ENCODE measurements around the gene POLR2L. TPM values are rescaled to one million over a fixed set of nuclear protein-coding genes. Genes with fewer than 3 reads are reported as not detected.

Gene POLR2L
- total and polyA plus RNA-seq, 12 donors: 26.2 to 206 (median 109) TPM

DNA sequence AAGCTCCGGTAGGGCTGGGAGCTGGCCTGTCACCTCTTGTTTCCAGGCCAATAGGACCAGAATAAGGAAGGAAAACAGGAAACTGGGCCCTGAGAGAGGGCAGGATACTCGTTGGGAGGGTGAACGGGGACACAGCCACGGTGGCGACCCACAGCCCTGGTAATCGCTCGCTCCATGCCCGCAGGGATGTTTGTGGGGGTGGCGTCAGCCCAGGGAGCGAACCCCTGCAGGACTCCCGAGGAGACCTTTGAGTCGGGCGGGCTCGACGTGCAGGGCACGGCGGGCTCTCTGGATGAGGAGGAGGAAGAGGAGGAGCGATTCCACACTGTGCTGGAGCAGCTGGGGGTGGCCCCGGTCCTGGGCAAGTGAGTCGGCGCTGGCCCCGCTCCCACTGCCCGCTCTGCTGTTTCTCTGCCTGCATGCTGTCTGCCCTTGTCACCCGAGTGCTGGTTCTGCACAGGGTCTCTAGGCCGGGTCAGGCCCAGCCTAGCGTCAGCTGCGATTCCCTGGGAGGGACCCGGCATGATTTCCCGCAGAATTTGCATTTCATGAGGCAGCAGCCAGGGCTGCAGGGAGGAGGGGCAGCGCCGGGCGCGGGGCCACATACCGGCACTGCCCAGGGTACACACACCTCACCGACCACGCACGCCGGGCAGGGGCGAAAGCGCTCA, 13.0 kb downstream of the POLR2L start:
- H3K27ac ChIP-seq: peak overlapping the region in 3 of 5 donors; percentile 32 to 53 (median 35)
- peak overlapping the region in 2 of 4 donors; percentile 8 to 54 for H3K4me3 ChIP-seq
- H3K36me3 ChIP-seq (replicated peaks in 1 of 2): peaks cover 0 to 9% of the 10 kb centered on the region in 2 donors
- intact Hi-C loops (cut with DNase I): no loop called here
- H3K9me3 ChIP-seq (replicated peaks in 1 of 3): no peaks in the 10 kb centered on the region
- 36 to 53% (median 41%) methylated on average over 8 to 40 of the region's 40 CpGs for WGBS, 4 donors
- no peaks in the 10 kb centered on the region for H3K27me3 ChIP-seq
- peak in 1 of 7 donors; percentile 47 for DNase-seq
- no peak for TF ChIP-seq POLR2A (IDR thresholded peaks at IDR 0.05)
- TF ChIP-seq, protein P1, sequence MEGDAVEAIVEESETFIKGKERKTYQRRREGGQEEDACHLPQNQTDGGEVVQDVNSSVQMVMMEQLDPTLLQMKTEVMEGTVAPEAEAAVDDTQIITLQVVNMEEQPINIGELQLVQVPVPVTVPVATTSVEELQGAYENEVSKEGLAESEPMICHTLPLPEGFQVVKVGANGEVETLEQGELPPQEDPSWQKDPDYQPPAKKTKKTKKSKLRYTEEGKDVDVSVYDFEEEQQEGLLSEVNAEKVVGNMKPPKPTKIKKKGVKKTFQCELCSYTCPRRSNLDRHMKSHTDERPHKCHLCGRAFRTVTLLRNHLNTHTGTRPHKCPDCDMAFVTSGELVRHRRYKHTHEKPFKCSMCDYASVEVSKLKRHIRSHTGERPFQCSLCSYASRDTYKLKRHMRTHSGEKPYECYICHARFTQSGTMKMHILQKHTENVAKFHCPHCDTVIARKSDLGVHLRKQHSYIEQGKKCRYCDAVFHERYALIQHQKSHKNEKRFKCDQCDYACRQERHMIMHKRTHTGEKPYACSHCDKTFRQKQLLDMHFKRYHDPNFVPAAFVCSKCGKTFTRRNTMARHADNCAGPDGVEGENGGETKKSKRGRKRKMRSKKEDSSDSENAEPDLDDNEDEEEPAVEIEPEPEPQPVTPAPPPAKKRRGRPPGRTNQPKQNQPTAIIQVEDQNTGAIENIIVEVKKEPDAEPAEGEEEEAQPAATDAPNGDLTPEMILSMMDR (IDR thresholded peaks at IDR 0.05): no peak
- peaks cover 42 to 73% of the 10 kb centered on the region in 2 donors for H3K4me1 ChIP-seq (replicated peaks in 1 of 2)

DNA sequence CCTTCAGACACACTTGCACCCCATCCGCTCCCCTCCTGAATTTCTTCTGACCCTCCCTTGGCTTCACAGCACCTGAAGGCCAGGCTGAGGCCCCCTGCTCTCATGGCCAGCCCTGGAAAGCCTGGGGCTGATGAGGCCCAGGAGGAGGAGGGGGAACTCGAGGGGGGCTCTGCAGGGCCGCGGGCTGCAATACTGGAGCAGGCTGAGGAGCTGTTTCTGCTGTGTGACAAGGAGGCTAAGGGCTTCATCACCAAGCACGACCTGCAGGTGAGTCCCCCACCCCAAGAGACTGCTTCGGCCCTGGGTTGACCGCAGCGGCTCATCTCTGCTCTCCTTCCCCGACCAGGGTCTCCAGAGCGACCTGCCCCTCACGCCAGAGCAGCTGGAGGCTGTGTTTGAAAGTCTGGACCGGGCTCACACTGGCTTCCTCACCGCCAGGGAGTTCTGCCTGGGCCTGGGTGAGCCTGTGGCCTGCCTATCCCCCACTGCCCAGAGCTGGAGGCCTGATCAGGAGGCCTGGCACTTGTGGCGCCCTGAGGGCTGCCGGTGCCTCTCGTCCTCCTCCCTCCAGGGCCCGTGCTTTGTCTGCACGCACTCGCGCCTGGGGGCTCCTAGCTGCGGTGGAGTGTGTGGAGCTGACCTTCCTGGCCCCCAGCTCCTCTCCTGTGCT, 13.7 kb downstream of the POLR2L start:
- Histone ChIP-seq H3K27ac (peak overlapping the region in 2 of 5 donors; percentile 6 to 35), H3K27me3 (no peaks in the 10 kb centered on the region), H3K9me3 (replicated peaks in 1 of 3) (no peaks in the 10 kb centered on the region), H3K4me1 (replicated peaks in 1 of 2) (peaks cover 36 to 66% of the 10 kb centered on the region in 2 donors), H3K4me3 (no peak overlapping the region), H3K36me3 (replicated peaks in 1 of 2) (peaks cover 0 to 16% of the 10 kb centered on the region in 2 donors)
- intact Hi-C loops (cut with DNase I): no loop called here
- TF ChIP-seq, protein P1 (IDR thresholded peaks at IDR 0.05): no peak
- peak in 1 of 2 donors; percentile 9 for TF ChIP-seq POLR2A (IDR thresholded peaks at IDR 0.05)
- DNase-seq: peak in 1 of 7 donors; percentile 62
- 58 to 76% (median 64%) methylated on average over 2 to 21 of the region's 21 CpGs for WGBS, 4 donors

DNA sequence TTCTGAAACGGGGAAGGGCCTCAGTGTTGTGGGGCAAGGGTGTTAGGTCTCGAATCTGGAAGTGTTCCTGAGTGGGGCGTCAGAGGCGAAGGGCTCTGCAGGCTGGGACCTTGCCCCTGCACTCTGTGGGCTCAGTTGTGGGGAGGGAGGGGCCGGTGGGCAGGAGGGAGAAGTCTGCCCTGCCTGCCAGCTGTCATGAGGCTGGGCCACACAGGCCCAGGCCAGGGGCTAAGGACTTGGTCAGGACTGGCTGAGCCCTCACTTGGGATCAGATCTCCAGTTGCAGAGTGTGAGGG, 14.5 kb downstream of the POLR2L start, which contains the start of gene CRACR2B:
Gene CRACR2B (plus strand): TSS at position 23 of the 296 bp plus-strand sequence. CDS start 689 bp downstream, outside the sequence.
- no peak for TF ChIP-seq POLR2A (IDR thresholded peaks at IDR 0.05)
- TF ChIP-seq, protein P1 (IDR thresholded peaks at IDR 0.05): no peak
- Histone ChIP-seq H3K4me3 (peak within 1 kb of the TSS in 2 of 4 donors; percentile 26 to 54), H3K27ac (peak within 1 kb of the TSS in 4 of 5 donors; percentile 35 to 67 (median 46)), H3K4me1 (replicated peaks in 1 of 2) (peaks cover 36 to 62% of the 10 kb centered on the region in 2 donors), H3K9me3 (replicated peaks in 1 of 3) (no peaks in the 10 kb centered on the region), H3K27me3 (no peaks in the 10 kb centered on the region), H3K36me3 (replicated peaks in 1 of 2) (peaks cover 0 to 24% of the 10 kb centered on the region in 2 donors)
- intact Hi-C loops (cut with DNase I): no loop called here
- 19 to 47% (median 39%) methylated on average over 4 to 5 of the region's 5 CpGs for WGBS, 4 donors
- no peak for DNase-seq

DNA sequence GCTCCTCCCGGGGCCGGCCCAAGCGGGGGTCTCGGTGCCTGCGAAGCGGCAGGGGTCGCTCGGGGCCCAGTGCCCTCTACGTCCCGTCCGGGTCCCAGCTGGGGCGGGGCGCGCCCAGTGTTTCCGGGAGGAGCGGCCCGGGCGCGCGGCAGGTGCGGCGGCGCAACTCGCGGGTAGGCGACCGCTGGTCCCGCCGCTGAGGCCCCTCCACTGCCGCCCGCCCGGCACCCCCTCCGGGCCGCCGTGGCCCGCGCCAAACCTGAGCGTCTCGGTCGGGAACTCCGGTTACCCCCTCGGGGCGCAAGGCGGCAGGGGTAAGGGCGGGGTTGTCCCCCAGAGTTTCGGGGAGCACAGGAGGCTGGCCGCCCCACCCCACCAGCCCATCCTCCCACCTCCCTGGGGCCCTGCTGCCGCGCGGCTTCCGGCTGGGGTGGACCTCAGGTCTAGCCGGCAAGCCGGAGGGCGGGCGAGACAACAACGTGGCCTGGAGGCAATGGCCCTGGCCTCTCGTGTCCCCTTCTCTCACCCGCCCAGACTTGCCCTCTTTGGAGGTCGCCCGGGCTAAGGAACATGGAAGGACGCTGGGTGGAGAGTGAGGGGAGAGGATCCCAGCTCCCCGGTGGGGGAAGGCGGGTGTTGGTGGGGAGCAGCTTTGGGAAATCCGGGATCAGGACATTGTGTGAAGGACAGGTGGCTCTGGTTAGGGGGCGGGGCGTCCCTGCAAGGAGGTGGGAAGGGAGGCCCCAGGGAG, 15.0 kb downstream of the POLR2L start:
- Histone ChIP-seq H3K27ac (peak overlapping the region in 4 of 5 donors; percentile 17 to 67 (median 46)), H3K36me3 (replicated peaks in 1 of 2) (peaks cover 0 to 28% of the 10 kb centered on the region in 2 donors), H3K4me1 (replicated peaks in 1 of 2) (peaks cover 36 to 64% of the 10 kb centered on the region in 2 donors), H3K9me3 (replicated peaks in 1 of 3) (no peaks in the 10 kb centered on the region), H3K4me3 (peak overlapping the region in 2 of 4 donors; percentile 26 to 54), H3K27me3 (no peaks in the 10 kb centered on the region)
- intact Hi-C loops (cut with DNase I): no loop called here
- no peak for DNase-seq
- TF ChIP-seq, protein P1 (IDR thresholded peaks at IDR 0.05): no peak
- no peak for TF ChIP-seq POLR2A (IDR thresholded peaks at IDR 0.05)
- 3 to 33% (median 8%) methylated on average over 12 to 66 of the region's 66 CpGs for WGBS, 4 donors

All from adrenal gland (tissue), 12 donors.